Neuronal stem cell (in vitro differentiated cells): Measurements from ENCODE around the gene GPR108.

ENCODE experiments used
- DNase-seq: peaks from one replicate; pipeline ENCODE4 v3.0.0-alpha.2; 2013; ENCODE audit warnings: low spot score
- H2AFZ ChIP-seq: one replicate; pipeline ENCODE4 v1.6.1; 2013; ENCODE audit warnings: mild to moderate bottlenecking, low read length, inconsistent platforms
- H2AK5ac ChIP-seq: 2 replicates; pipeline ENCODE4 v1.6.1; 2013; ENCODE audit warnings: low read depth, mild to moderate bottlenecking, inconsistent platforms, low read length, moderate library complexity, mixed read lengths
- H2BK120ac ChIP-seq: 2 replicates; pipeline ENCODE4 v1.6.1; 2013; ENCODE audit warnings: low read depth, mild to moderate bottlenecking, inconsistent platforms, low read length, moderate library complexity, mixed read lengths
- H2BK12ac ChIP-seq: one replicate; pipeline ENCODE4 v1.6.1; 2013; ENCODE audit warnings: low read length, inconsistent platforms
- H2BK15ac ChIP-seq: 2 replicates; pipeline ENCODE4 v1.6.1; 2013; ENCODE audit warnings: mild to moderate bottlenecking, low read length, inconsistent platforms, mixed read lengths
- H2BK5ac ChIP-seq: one replicate; pipeline ENCODE4 v1.6.1; 2013; ENCODE audit warnings: inconsistent platforms, mild to moderate bottlenecking, low read length, moderate library complexity
- H3K14ac ChIP-seq: one replicate; pipeline ENCODE4 v1.6.1; 2013; ENCODE audit warnings: low read length, inconsistent platforms
- H3K18ac ChIP-seq: 2 replicates; pipeline ENCODE4 v1.6.1; 2013; ENCODE audit warnings: low read length, inconsistent platforms
- H3K23ac ChIP-seq: 2 replicates; pipeline ENCODE4 v1.6.1; 2013; ENCODE audit warnings: low read depth, mild to moderate bottlenecking, mixed read lengths, low read length, inconsistent platforms; ENCODE audit not compliant: poor library complexity
- H3K27ac ChIP-seq: replicated peaks from 3 replicates; pipeline ENCODE4 v1.5.1; 2013; ENCODE audit warnings: low read length, inconsistent platforms
- H3K27me3 ChIP-seq, 3 experiments: 2 replicates each; pipeline ENCODE4 v1.6.1; 2013; ENCODE audit warnings: low read length in 3 of 3, mild to moderate bottlenecking in 2 of 3, inconsistent platforms in 1 of 3, low read depth in 1 of 3, mixed read lengths in 1 of 3, moderate library complexity in 1 of 3; ENCODE audit not compliant: control insufficient read depth in 3 of 3, insufficient read depth in 3 of 3
- H3K36me3 ChIP-seq, 2 donors: replicated peaks in 1 of 2; 2 replicates each; pipeline ENCODE4 v1.6.1; 2013; ENCODE audit warnings: low read length in 2 of 2; ENCODE audit not compliant: control insufficient read depth in 2 of 2, insufficient read depth in 2 of 2
- H3K4ac ChIP-seq: 2 replicates; pipeline ENCODE4 v1.6.1; 2013; ENCODE audit warnings: inconsistent platforms, mild to moderate bottlenecking, low read length, moderate library complexity
- H3K4me1 ChIP-seq, 2 donors: 1 replicate in 1 of 2; 2 replicates in 1 of 2; pipeline ENCODE4 v1.6.1; 2013; ENCODE audit warnings: low read length in 2 of 2, low read depth in 1 of 2; ENCODE audit not compliant: control insufficient read depth in 2 of 2, insufficient read depth in 1 of 2
- H3K4me2 ChIP-seq: one replicate; pipeline ENCODE4 v1.6.1; 2013; ENCODE audit warnings: mild to moderate bottlenecking, low read length, inconsistent platforms; ENCODE audit not compliant: insufficient read depth, poor library complexity, severe bottlenecking
- H3K4me3 ChIP-seq, 2 donors: 2 replicates each; pipeline ENCODE4 v1.5.1; 2013; ENCODE audit warnings: low read length in 2 of 2, mild to moderate bottlenecking in 2 of 2, inconsistent platforms in 1 of 2, moderate library complexity in 1 of 2
- H3K79me1 ChIP-seq: one replicate; pipeline ENCODE4 v1.6.1; 2013; ENCODE audit warnings: low read depth, mild to moderate bottlenecking, inconsistent platforms, low read length, moderate library complexity
- H3K9ac ChIP-seq: one replicate; pipeline ENCODE4 v1.6.1; 2013; ENCODE audit warnings: mild to moderate bottlenecking, low read depth, low read length, inconsistent platforms; ENCODE audit not compliant: poor library complexity
- H3K9me3 ChIP-seq, 2 donors: replicated peaks in 1 of 2; 2 replicates each; pipeline versions ENCODE3 to v1.6.1; 2013; ENCODE audit warnings: low read length in 2 of 2, mild to moderate bottlenecking in 2 of 2, inconsistent platforms in 1 of 2, low read depth in 1 of 2, mixed read lengths in 1 of 2, moderate library complexity in 1 of 2; ENCODE audit not compliant: control insufficient read depth in 2 of 2, insufficient read depth in 1 of 2
- H4K8ac ChIP-seq: one replicate; pipeline ENCODE4 v1.6.1; 2013; ENCODE audit warnings: low read depth, mild to moderate bottlenecking, inconsistent platforms, low read length, moderate library complexity
- H4K91ac ChIP-seq: one replicate; pipeline ENCODE4 v1.6.1; 2013; ENCODE audit warnings: low read length, low read depth, mild to moderate bottlenecking, inconsistent platforms; ENCODE audit not compliant: poor library complexity
- WGBS, 2 donors: extraction: QIAGEN DNeasy Blood & Tissue Kit; methylation state at CpG; one replicate each; pipeline ENCODE4 v1.1.7; 2013; ENCODE audit warnings: missing lambda C conversion rate in 2 of 2, mixed read lengths in 1 of 2; ENCODE audit not compliant: insufficient read length in 2 of 2, insufficient replicate concordance in 1 of 2; ENCODE audit errors: extremely low coverage in 2 of 2; 5-methylcytosine and 5-hydroxymethylcytosine counted together

GPR108 gene

GRCh38 chr19:6700586-6701316 is 36.6 kb downstream of the GPR108 start:
- Histone ChIP-seq H2BK12ac (no peak overlapping the region), H3K27ac (no peak overlapping the region), H2BK5ac (no peak overlapping the region), H3K4ac (no peak overlapping the region), H3K9ac (no peak overlapping the region), H3K4me1 (no peaks in the 10 kb centered on the region), H2AFZ (no peak overlapping the region), H4K8ac (no peak overlapping the region), H4K91ac (no peak overlapping the region), H3K36me3 (no peaks in the 10 kb centered on the region), H2BK15ac (no peak overlapping the region), H3K9me3 (no peaks in the 10 kb centered on the region), H3K18ac (no peak overlapping the region), H3K79me1 (no peaks in the 10 kb centered on the region), H3K27me3 (no peaks in the 10 kb centered on the region), H3K4me3 (no peak overlapping the region), H2AK5ac (no peak overlapping the region), H3K4me2 (no peak overlapping the region), H3K14ac (no peak overlapping the region), H3K23ac (no peak overlapping the region), H2BK120ac (no peak overlapping the region)
- DNase-seq = no peak
- no CpG with 5 or more reads among the region's 8 CpGs for WGBS, 2 donors

GRCh38 chr19:6699935-6700334 is 37.4 kb downstream of the GPR108 start:
- DNase-seq = no peak
- Histone ChIP-seq H3K14ac (no peak overlapping the region), H2AFZ (no peak overlapping the region), H3K9ac (no peak overlapping the region), H3K27me3 (no peaks in the 10 kb centered on the region), H3K4me3 (no peak overlapping the region), H3K36me3 (no peaks in the 10 kb centered on the region), H2BK120ac (no peak overlapping the region), H3K27ac (no peak overlapping the region), H2AK5ac (no peak overlapping the region), H3K4me2 (no peak overlapping the region), H3K4ac (no peak overlapping the region), H3K9me3 (no peaks in the 10 kb centered on the region), H3K23ac (no peak overlapping the region), H3K4me1 (no peaks in the 10 kb centered on the region), H4K8ac (no peak overlapping the region), H4K91ac (no peak overlapping the region), H3K79me1 (no peaks in the 10 kb centered on the region), H2BK5ac (no peak overlapping the region), H2BK12ac (no peak overlapping the region), H3K18ac (no peak overlapping the region), H2BK15ac (no peak overlapping the region)

- no peak overlapping the region for H2BK12ac ChIP-seq
- no peak overlapping the region for H2AFZ ChIP-seq
- H4K91ac ChIP-seq = no peak overlapping the region
- H3K79me1 ChIP-seq = no peaks in the 10 kb centered on the region
- no peak overlapping the region for H3K4me2 ChIP-seq
- no peaks in the 10 kb centered on the region for H3K36me3 ChIP-seq
- no peaks in the 10 kb centered on the region for H3K9me3 ChIP-seq
- no peak for DNase-seq
- H3K4me3 ChIP-seq = no peak overlapping the region
- H2AK5ac ChIP-seq = peak overlapping the region; percentile 15
- no peak overlapping the region for H4K8ac ChIP-seq
- no CpG with 5 or more reads among the region's 13 CpGs for WGBS, 2 donors
- no peak overlapping the region for H3K18ac ChIP-seq
- no peak overlapping the region for H3K9ac ChIP-seq
- no peak overlapping the region for H3K4ac ChIP-seq
- no peak overlapping the region for H2BK15ac ChIP-seq
- H3K27me3 ChIP-seq = no peaks in the 10 kb centered on the region
- H2BK120ac ChIP-seq = no peak overlapping the region
- H3K14ac ChIP-seq = no peak overlapping the region
- H3K27ac ChIP-seq = no peak overlapping the region
- peak overlapping the region; percentile 34 for H3K23ac ChIP-seq
- no peak overlapping the region for H2BK5ac ChIP-seq
- no peaks in the 10 kb centered on the region for H3K4me1 ChIP-seq
Observed at GRCh38 chr19:6697291-6697690, 40.1 kb downstream of the GPR108 start.

GRCh38 chr19:6696239-6696820 is 41.0 kb downstream of the GPR108 start:
- H3K4ac ChIP-seq = no peak overlapping the region
- H3K79me1 ChIP-seq = no peaks in the 10 kb centered on the region
- H3K23ac ChIP-seq = peak overlapping the region; percentile 55
- no peak overlapping the region for H2AFZ ChIP-seq
- H3K18ac ChIP-seq = peak overlapping the region; percentile 28
- no peak overlapping the region for H4K8ac ChIP-seq
- WGBS, 2 donors = no CpG with 5 or more reads among the region's 18 CpGs
- no peaks in the 10 kb centered on the region for H3K36me3 ChIP-seq
- no peaks in the 10 kb centered on the region for H3K4me1 ChIP-seq
- H3K9me3 ChIP-seq = no peaks in the 10 kb centered on the region
- no peak overlapping the region for H2AK5ac ChIP-seq
- peak overlapping the region; percentile 82 for H3K14ac ChIP-seq
- no peak overlapping the region for H3K9ac ChIP-seq
- no peak for DNase-seq
- no peak overlapping the region for H2BK15ac ChIP-seq
- no peak overlapping the region for H2BK12ac ChIP-seq
- H3K4me2 ChIP-seq = no peak overlapping the region
- H2BK5ac ChIP-seq = no peak overlapping the region
- H4K91ac ChIP-seq = no peak overlapping the region
- no peak overlapping the region for H3K4me3 ChIP-seq
- H2BK120ac ChIP-seq = no peak overlapping the region
- no peak overlapping the region for H3K27ac ChIP-seq
- H3K27me3 ChIP-seq = no peaks in the 10 kb centered on the region
